ENCODE data around the gene CDCA5.
A peak's percentile ranks its signal among the peaks of the same experiment; 100 is the strongest.
"Not testable (repeated sequence)": the region's sequence is repeated elsewhere in the genome, so short reads cannot be mapped to it uniquely, and the experiment has no call there.

The CDCA5 gene

DNA sequence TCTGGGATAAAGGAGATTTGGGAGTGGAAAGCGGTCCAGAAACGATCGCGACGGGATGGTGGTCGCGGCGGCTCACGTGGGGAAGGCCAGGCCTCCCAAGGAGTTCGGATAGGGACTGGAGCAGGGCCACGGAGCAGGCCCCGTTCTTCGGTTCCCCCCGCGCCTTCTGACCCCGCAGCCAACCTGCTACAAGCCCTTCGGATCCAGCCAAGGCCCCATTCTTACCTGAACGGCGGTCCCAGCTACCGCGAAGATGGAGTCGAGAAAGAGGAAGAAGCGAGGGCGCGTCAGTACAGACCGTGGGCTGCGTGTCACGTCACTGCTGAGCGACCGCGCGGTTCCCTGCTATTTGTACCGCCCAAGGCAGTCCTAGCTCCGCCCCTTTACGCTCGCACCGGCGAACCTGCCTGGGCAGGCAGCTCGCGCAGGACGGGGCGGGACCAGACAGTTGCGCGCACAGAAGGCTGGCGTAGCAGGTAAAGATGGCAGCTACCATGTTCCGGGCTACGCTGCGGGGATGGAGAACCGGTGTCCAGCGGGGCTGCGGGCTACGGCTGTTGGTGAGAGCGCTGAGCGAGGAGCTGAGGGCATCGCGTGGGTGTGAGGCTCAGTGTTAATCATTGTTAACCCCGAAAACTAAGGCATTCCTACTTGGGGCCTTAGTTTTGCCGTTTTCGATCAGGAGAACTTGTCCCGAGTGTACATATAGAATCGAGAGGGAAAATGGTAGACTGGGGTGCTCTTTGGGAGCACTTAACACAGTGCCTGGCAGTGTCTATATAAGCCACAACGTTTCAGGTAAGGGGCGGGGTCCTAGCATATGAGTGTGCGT is 38.2 kb upstream of the CDCA5 start, which contains the start of the genes FAU and MRPL49:
FAU (minus strand) TSS at position 270 of the 832 bp plus-strand sequence. CDS start 321 bp downstream, outside the sequence.
MRPL49 (plus strand) TSS at position 457 of the 832 bp plus-strand sequence; CDS start at position 483, 26 bp downstream.
- H3K4me3 ChIP-seq (ENCODE audit: insufficient read depth, low read length, poor library complexity, severe bottlenecking): peak within 1 kb of the TSS; percentile 89
- H3K27ac ChIP-seq (ENCODE audit: low read depth, low read length): peak within 1 kb of the TSS; percentile 71
- no peaks in the 10 kb centered on the region for H4K20me1 ChIP-seq (ENCODE audit: low read depth, low read length)
- H3K4me2 ChIP-seq (ENCODE audit: low read depth, low read length, poor library complexity, severe bottlenecking): peak within 1 kb of the TSS; percentile 87
- H3K9ac ChIP-seq (ENCODE audit: low read length): peak within 1 kb of the TSS; percentile 95
- H2AFZ ChIP-seq (ENCODE audit: low read depth, low read length, severe bottlenecking): peak within 1 kb of the TSS; percentile 14
- no peaks in the 10 kb centered on the region for H3K27me3 ChIP-seq (ENCODE audit: low read length)
- peaks cover 50% of the 10 kb centered on the region for H3F3A ChIP-seq (ENCODE audit: insufficient read depth)
- no peaks in the 10 kb centered on the region for H3K9me3 ChIP-seq (ENCODE audit: insufficient read depth, low read length)
- H3K36me3 ChIP-seq (ENCODE audit: low read length): peaks cover 13% of the 10 kb centered on the region; the same call in 1 of the 2 replicates
- peaks cover 34% of the 10 kb centered on the region for H3K79me2 ChIP-seq (ENCODE audit: insufficient read depth, low read length)
- H3K9me2 ChIP-seq (replicated peaks; ENCODE audit: insufficient read depth, low read length): no peaks in the 10 kb centered on the region
- TF ChIP-seq EZH2phosphoT487 (conservative IDR thresholded peaks at IDR 0.05; ENCODE audit: low read length): no peak
- TF ChIP-seq, protein P1, sequence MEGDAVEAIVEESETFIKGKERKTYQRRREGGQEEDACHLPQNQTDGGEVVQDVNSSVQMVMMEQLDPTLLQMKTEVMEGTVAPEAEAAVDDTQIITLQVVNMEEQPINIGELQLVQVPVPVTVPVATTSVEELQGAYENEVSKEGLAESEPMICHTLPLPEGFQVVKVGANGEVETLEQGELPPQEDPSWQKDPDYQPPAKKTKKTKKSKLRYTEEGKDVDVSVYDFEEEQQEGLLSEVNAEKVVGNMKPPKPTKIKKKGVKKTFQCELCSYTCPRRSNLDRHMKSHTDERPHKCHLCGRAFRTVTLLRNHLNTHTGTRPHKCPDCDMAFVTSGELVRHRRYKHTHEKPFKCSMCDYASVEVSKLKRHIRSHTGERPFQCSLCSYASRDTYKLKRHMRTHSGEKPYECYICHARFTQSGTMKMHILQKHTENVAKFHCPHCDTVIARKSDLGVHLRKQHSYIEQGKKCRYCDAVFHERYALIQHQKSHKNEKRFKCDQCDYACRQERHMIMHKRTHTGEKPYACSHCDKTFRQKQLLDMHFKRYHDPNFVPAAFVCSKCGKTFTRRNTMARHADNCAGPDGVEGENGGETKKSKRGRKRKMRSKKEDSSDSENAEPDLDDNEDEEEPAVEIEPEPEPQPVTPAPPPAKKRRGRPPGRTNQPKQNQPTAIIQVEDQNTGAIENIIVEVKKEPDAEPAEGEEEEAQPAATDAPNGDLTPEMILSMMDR (IDR thresholded peaks at IDR 0.05; ENCODE audit: insufficient read depth, low read length, poor library complexity, severe bottlenecking): no peak

DNA sequence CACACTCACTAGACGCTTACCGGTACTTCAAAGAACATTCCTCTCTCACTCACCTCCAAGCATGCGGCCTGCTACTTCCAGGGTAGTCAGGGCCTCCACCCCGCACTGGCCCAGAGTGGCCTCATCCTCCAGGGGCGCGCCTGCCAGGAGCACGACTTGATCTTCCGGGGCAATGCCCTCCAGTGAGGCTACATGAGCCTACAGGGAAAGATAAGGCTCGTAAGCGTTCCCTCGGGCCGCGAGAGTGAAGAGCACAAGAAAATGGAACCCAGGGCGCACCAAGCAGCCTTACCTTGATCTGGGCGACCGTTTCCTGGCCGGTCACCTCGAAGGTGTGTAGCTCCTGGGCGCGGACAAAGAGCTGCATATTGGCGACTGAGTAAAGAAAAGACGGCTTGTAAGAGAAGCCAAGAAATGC is 37.6 kb upstream of the CDCA5 start:
- no peaks in the 10 kb centered on the region for H3K27me3 ChIP-seq (ENCODE audit: low read length)
- H3K9me2 ChIP-seq (replicated peaks; ENCODE audit: insufficient read depth, low read length): no peaks in the 10 kb centered on the region
- peak overlapping the region; percentile 87 for H3K4me2 ChIP-seq (ENCODE audit: low read depth, low read length, poor library complexity, severe bottlenecking)
- H3K79me2 ChIP-seq (ENCODE audit: insufficient read depth, low read length): peaks cover 35% of the 10 kb centered on the region
- peaks cover 13% of the 10 kb centered on the region; the same call in 1 of the 2 replicates for H3K36me3 ChIP-seq (ENCODE audit: low read length)
- H2AFZ ChIP-seq (ENCODE audit: low read depth, low read length, severe bottlenecking): no peak overlapping the region
- no peaks in the 10 kb centered on the region for H3K9me3 ChIP-seq (ENCODE audit: insufficient read depth, low read length)
- H3F3A ChIP-seq (ENCODE audit: insufficient read depth): peaks cover 44% of the 10 kb centered on the region
- TF ChIP-seq, protein P1 (IDR thresholded peaks at IDR 0.05; ENCODE audit: insufficient read depth, low read length, poor library complexity, severe bottlenecking): no peak
- TF ChIP-seq EZH2phosphoT487 (conservative IDR thresholded peaks at IDR 0.05; ENCODE audit: low read length): no peak
- peak overlapping the region; percentile 95 for H3K9ac ChIP-seq (ENCODE audit: low read length)
- no peaks in the 10 kb centered on the region for H4K20me1 ChIP-seq (ENCODE audit: low read depth, low read length)
- H3K4me3 ChIP-seq (ENCODE audit: insufficient read depth, low read length, poor library complexity, severe bottlenecking): peak overlapping the region; percentile 89
- peak overlapping the region; percentile 71 for H3K27ac ChIP-seq (ENCODE audit: low read depth, low read length)

DNA sequence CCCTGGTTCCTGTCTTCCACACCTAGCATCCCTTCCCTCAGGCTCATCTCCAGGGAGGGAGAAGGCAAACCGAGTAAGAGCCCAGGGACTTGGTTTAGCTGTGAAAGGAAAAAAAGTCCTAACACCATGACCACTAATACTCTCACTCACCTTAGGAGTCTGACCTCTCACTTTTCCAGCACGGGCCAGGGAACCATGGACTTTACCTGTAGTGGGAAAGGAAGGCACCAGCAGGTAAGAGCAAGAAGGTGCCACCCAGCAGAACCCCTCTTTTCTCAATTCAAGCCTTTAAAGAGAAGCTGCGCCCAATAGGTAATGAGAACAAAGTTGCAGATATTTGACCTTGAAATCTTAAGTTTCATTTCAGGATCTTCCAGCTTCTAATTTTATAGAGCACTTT is 37.0 kb upstream of the CDCA5 start:
- Histone ChIP-seq H3K4me3 (ENCODE audit: insufficient read depth, low read length, poor library complexity, severe bottlenecking) (peak overlapping the region; percentile 89), H3F3A (ENCODE audit: insufficient read depth) (peaks cover 38% of the 10 kb centered on the region), H3K4me2 (ENCODE audit: low read depth, low read length, poor library complexity, severe bottlenecking) (peak overlapping the region; percentile 87), H3K27me3 (ENCODE audit: low read length) (no peaks in the 10 kb centered on the region), H4K20me1 (ENCODE audit: low read depth, low read length) (no peaks in the 10 kb centered on the region), H3K9me2 (replicated peaks; ENCODE audit: insufficient read depth, low read length) (no peaks in the 10 kb centered on the region), H2AFZ (ENCODE audit: low read depth, low read length, severe bottlenecking) (no peak overlapping the region), H3K9ac (ENCODE audit: low read length) (peak overlapping the region; percentile 95), H3K79me2 (ENCODE audit: insufficient read depth, low read length) (peaks cover 38% of the 10 kb centered on the region), H3K36me3 (ENCODE audit: low read length) (peaks cover 13% of the 10 kb centered on the region; the same call in 1 of the 2 replicates), H3K9me3 (ENCODE audit: insufficient read depth, low read length) (no peaks in the 10 kb centered on the region), H3K27ac (ENCODE audit: low read depth, low read length) (peak overlapping the region; percentile 71)
- TF ChIP-seq EZH2phosphoT487 (conservative IDR thresholded peaks at IDR 0.05; ENCODE audit: low read length): no peak

DNA sequence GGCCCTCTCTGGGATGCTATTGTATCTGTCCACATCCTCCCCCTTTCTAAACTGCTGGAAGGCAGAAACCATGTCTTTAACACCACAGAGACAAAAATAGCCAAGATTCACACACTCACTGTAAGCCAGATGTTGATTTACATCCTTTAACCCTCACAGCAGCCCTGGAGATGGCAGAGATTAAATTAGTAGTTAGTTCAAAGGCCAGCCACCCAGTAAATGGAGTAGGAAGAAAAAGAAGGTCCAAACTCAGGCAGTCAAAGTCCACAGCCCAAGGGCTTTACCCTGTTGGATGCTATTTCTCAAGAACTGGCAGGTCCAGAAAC is 35.8 kb upstream of the CDCA5 start:
- Histone ChIP-seq H3F3A (ENCODE audit: insufficient read depth) (peaks cover 35% of the 10 kb centered on the region), H4K20me1 (ENCODE audit: low read depth, low read length) (no peaks in the 10 kb centered on the region), H3K9me2 (replicated peaks; ENCODE audit: insufficient read depth, low read length) (no peaks in the 10 kb centered on the region), H2AFZ (ENCODE audit: low read depth, low read length, severe bottlenecking) (no peak overlapping the region), H3K27me3 (ENCODE audit: low read length) (no peaks in the 10 kb centered on the region), H3K4me3 (ENCODE audit: insufficient read depth, low read length, poor library complexity, severe bottlenecking) (no peak overlapping the region), H3K4me2 (ENCODE audit: low read depth, low read length, poor library complexity, severe bottlenecking) (peak overlapping the region; percentile 87), H3K27ac (ENCODE audit: low read depth, low read length) (peak overlapping the region; percentile 71), H3K79me2 (ENCODE audit: insufficient read depth, low read length) (peaks cover 34% of the 10 kb centered on the region), H3K9ac (ENCODE audit: low read length) (peak overlapping the region; percentile 95), H3K9me3 (ENCODE audit: insufficient read depth, low read length) (no peaks in the 10 kb centered on the region), H3K36me3 (ENCODE audit: low read length) (peaks cover 13% of the 10 kb centered on the region; the same call in 1 of the 2 replicates)
- TF ChIP-seq EZH2phosphoT487 (conservative IDR thresholded peaks at IDR 0.05; ENCODE audit: low read length): no peak
- TF ChIP-seq, protein P1 (IDR thresholded peaks at IDR 0.05; ENCODE audit: insufficient read depth, low read length, poor library complexity, severe bottlenecking): no peak

DNA sequence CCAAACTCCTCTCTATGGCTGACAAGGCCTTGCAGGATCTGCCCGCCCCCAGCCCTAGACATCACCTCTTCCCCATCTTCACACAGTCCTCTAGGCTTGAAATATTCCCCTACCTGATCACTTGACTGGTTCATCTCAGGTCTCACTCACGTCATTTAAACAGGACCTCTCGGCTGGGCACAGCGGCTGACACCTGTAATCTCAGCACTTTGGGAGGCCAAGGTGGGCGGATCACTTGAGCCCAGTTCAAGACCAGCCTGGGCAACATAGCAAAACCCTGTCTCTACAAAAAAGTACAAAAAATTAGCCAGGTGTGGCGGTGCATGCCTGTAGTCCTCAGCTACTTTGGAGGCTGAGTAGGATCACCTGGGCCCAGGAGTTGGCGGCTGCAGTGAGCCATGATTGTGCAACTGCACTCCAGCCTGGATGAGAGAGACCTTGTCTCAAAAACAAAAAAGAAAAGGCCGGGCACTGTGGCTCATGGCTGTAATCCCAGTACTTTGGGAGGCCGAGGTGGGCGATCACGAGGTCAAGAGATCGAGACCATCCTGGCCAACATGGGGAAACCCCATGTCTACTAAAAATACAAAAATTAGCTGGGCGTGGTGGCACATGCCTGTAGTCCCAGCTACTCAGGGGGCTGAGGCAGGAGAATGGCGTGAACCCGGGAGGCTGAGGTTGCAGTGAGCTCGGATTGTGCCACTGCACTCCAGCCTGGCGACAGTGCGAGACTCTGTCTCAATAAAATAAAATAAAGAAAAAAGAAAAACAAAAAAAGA is 35.2 kb upstream of the CDCA5 start:
- H3K9me2 ChIP-seq (replicated peaks; ENCODE audit: insufficient read depth, low read length); H2AFZ ChIP-seq (ENCODE audit: low read depth, low read length, severe bottlenecking); H3K4me3 ChIP-seq (ENCODE audit: insufficient read depth, low read length, poor library complexity, severe bottlenecking); H3K9me3 ChIP-seq (ENCODE audit: insufficient read depth, low read length); H3K27me3 ChIP-seq (ENCODE audit: low read length); H4K20me1 ChIP-seq (ENCODE audit: low read depth, low read length); H3K4me2 ChIP-seq (ENCODE audit: low read depth, low read length, poor library complexity, severe bottlenecking): not testable (repeated sequence)
- H3F3A ChIP-seq (ENCODE audit: insufficient read depth): peaks cover 38% of the 10 kb centered on the region
- H3K36me3 ChIP-seq (ENCODE audit: low read length): peaks cover 13% of the 10 kb centered on the region; the same call in 1 of the 2 replicates
- peak overlapping the region; percentile 95; the same call in 1 of the 2 replicates for H3K9ac ChIP-seq (ENCODE audit: low read length)
- peak overlapping the region; percentile 71 for H3K27ac ChIP-seq (ENCODE audit: low read depth, low read length)
- peaks cover 34% of the 10 kb centered on the region for H3K79me2 ChIP-seq (ENCODE audit: insufficient read depth, low read length)

Data from SU-DHL-6 (cell line).